Stimulated activated CD4-positive, alpha-beta T cell treated with anti-CD3 and anti-CD28 coated beads, Interleukin-2, amount 100 ng/mL, for 24 hours (primary cell): ENCODE data around the gene PANX2.
A peak's percentile ranks its signal among the peaks of the same experiment; 100 is the strongest.

Source experiments
- DNase-seq, 2 donors: peaks; one replicate each; pipeline ENCODE4 v3.0.0-alpha.2; 2020

Gene PANX2

GRCh38 chr22:50185375-50186087, 15.0 kb downstream of the PANX2 start, which contains the start of gene TRABD:
TSS of gene TRABD (plus strand) at chr22:50185913. CDS start at chr22:50193061, 7,148 bp downstream.
- peak; percentile 88 to 90 for DNase-seq

DNA sequence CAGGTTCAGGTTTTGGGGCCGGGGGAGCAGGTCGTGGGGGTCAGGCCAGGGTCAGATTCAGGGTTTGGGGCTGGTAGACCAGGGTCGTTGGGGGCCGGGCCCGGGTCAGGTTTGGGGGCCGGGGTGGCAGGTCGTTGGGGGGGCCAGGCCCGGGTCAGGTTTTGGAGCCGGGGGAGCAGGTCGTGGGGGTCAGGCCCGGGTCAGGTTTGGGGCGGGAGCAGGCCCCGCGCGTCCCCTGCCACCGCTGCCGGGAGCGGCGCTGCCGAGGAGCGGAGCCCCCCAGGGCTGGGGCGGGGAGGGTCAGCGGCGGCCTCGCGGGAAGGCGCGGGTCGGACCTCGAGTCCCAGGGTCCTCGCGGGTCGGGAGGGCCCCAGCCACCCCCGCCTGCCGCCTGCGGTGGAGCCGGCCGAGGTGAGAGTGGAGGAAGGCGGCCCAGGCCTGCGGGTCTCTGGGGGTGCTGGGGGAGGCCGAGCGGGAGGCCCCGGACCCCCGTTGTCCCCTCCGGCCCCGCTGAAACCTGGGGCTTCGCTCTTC, 15.7 kb downstream of the PANX2 start:
- DNase-seq: no peak

- no peak for DNase-seq
Observed at GRCh38 chr22:50186761-50187523, 16.4 kb downstream of the PANX2 start.

DNA sequence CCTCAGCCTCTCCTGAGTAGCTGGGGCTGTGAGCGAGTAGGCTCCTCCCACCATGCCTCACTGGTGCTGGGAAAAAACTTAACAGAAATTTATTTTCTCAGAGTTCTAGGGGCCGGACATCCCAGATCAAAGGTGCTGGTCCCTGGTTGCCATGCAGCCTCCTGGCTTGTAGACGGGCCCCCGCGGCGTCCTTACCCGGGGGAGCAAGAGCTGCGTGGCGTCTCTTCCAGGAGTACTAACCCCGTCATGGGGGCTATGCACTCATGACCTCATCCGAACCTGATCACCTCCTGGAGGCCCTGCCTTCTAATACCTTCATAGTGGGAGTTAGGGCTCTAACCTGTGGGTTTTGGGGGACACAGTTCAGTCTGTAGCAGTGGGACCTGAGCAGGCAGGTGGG, 17.8 kb downstream of the PANX2 start:
- no peak for DNase-seq

DNA sequence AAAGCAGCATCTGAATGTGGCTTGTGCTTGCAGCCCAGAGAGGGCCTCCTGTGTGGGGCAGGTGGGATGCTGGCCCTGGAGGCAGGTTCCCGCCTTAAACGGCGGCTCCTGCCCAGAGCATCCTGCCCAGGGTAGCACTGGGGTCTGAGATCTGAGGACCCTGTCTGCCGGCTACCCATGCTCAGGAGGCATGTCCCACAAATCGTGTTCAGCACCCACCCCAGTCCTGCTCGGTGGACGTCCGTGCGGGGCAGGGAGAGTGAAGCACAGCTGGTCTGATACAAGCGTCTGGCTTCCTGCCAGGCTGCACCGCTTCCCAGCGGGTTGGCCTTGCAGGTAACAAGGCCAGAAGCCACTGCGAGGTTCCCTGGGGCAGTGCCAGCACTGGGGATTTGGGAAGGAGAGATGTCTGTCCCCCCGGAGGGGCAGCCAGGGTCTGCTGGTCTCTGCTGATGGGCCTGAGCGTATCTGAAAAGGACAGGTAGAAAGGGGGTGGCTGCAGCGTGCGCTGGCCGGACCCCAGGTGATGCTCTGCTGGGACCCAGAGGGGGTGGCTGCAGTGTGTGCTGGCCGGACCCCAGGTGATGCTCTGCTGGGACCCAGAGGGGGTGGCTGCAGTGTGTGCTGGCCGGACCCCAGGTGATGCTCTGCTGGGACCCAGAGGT, 18.8 kb downstream of the PANX2 start:
- DNase-seq: no peak

GRCh38 chr22:50189849-50190181, 19.3 kb downstream of the PANX2 start:
- no peak for DNase-seq

DNA sequence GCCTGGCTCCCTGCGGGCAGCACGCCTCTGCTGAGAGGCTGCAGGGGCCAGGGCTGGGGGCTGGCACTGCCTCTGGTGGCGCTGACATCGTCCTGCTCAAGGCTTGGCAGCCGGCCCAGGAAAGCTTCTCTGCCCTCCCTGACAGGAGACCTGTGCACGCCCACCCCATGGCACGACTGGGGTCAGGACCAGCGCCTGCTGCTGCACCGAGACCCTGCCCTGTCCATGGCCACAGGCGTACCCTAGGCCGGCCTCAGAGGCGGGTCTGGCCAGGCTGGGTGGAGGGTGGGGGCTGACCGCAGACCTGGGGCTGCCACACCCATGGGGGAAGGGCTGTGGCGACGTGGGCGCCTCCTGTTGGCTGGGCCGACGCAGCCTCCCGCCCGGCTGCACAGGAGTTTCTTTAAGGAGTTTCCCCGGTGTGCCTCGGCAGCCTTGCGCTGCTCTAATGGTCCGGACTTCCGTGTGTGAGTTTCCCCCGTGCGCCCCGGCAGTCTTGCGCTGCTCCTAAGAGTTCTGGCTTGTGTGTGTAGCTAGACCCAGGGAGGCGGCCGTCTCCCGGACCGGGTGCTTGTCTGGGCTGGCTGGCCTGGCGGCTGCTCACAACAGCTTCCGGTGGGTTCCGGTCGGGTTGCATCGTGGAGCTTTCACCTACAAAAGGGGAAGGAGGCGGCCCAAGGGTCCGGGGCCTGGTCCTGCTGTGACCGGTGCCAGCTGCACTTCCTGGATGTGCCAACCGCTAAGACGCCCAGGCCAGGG, 19.8 kb downstream of the PANX2 start:
- peak; percentile 73 to 80 for DNase-seq

DNA sequence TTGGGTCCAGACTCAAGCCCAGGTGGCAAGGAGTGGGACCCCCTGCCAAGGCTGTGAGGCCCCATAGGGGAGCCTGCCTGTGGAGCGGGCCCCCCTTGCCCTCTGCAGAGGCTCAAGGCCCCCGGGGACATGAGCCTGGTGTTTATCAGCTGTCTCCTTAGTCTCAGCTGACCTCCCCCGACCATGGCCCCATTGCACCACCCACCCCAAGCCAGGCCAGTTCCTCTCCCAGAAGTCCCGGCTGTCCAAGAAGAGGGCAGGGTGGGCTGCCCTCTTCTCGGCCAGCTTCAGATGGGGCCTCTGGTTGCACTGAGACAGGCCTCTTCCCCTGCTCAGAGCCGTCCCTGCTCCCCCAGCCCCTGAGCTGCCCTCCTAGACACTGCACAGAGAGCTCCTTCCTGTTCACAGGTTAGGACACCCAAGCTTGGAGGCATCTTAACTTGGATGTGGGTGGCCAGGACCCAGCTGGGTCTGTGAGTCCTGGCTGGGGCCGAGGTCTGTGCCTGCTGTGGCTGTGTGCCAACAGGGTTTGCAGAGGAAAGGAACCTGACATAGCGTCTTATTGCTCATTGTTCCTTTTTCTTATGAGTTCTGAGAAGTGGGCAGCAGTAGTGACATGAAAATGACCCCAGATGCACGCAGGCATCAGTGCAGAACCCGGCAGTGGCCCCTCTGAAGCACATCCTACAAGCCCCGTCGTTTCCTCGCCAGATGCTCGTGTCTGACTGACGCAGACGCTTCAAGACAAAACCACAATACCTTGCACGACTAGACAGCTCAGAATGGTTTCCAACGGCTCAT, 20.6 kb downstream of the PANX2 start:
- peak; percentile 69 to 72 for DNase-seq

GRCh38 chr22:50192436-50193204, 22.1 kb downstream of the PANX2 start:
- no peak for DNase-seq

- DNase-seq: no peak
Observed at GRCh38 chr22:50193621-50194020, 23.1 kb downstream of the PANX2 start.

- no peak for DNase-seq
Observed at GRCh38 chr22:50194037-50194805, 23.7 kb downstream of the PANX2 start.

GRCh38 chr22:50196256-50196655, 25.7 kb downstream of the PANX2 start:
- no peak for DNase-seq

- DNase-seq: no peak
Observed at GRCh38 chr22:50197000-50197800, 26.7 kb downstream of the PANX2 start.

DNA sequence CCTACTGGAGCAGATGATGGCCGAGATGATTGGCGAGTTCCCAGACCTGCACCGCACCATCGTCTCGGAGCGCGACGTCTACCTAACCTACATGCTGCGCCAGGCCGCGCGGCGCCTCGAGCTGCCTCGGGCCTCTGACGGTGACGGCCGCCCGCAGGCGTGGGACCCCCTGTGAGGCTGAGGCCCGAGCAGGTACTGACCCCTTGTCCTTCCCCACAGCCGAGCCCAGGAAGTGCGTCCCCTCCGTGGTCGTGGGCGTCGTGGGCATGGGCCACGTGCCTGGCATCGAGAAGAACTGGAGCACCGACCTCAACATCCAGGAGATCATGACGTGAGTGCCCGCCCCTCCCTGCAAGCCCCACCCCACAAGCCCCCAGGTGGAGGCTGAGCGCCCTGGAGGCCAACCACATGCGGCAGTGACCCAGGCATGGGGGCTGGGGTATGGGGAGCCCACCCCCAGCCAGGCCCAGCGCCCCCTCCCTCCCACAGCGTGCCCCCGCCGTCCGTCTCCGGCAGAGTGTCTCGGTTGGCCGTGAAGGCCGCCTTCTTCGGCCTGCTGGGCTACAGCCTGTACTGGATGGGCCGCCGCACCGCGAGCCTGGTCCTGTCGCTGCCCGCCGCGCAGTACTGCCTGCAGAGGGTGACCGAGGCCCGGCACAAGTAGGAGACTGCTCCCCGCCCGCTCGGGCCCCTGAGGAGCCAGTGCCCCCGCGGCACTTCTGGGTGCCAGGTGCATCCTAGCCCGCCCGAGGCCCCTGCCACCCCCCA, 27.5 kb downstream of the PANX2 start:
- no peak for DNase-seq

DNA sequence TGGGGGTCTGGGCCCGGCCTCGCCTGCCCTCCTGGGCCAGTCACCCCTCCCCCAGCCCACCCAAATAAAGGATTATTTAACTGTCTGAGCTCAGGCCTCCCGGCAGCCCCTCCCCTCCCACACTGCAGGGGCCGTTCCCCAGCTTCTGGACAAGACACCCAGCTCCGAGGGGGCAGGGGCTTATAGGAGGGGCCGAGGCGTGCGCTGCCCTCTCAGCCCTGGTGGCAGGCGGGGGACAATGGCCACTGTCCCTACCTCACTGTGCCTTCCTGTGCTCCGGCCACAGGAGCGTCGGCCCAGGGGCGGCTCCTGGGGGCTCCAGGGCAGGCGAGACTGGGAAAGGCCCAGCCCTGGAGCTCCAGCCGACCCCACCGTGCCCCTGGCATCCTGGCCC, 28.1 kb downstream of the PANX2 start:
- DNase-seq: no peak

DNA sequence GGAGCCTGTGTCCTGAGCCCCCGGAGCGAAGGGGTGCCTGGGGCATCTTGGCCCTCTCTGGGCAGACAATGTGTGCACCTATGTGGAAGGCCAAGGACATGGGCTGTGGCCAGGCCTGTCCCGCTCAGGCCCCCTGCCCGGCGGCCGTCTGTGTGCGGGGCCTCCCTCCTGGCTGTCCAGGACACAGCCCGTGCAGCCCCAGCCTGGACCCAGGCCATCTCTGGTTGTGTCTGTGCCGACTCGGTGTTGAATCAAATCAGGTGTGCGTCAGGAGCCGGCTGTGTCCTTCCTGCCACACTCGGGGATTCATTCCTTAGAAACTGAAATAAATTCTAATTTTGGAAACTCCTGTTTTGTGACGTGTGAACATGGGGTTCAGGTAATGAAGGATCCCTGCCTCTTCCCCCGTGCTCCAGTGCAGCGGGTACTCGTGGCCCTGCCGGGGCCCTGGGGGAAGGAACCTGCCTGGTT, 28.8 kb downstream of the PANX2 start:
- no peak for DNase-seq

DNA sequence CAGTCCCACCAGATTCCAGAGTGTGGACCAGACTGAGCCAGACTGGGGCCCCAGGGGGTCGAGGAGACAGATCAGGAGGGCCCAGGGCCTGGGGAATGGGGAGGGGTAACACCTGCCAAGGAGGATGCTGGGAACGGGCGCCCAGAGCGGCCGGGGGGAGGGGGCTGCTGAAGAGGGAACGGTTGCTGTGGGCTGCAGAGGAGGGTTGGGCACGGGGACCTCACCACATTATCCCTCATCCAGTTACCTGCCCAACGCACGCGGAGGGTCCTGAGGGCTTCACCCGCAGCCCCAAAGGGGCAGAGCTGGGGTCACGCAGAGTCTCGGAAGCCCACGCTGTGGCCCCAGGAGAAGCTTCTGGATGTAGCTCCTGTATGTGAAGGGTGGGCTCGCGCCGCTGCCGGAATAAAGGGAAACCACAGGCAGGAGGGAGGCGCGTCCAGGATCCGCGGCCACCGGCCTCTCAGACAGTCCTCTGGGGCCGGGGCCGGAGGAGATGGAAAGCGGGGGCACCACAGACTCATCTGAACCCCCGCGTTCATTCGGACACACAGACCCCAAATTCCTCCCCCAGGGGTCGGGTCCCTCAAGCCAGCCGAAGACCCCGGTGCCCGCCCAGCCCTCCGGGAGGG, 29.4 kb downstream of the PANX2 start:
- DNase-seq: no peak
